Astrocyte of the cerebellum (primary cell): Measurements from ENCODE around the gene SFRP4.
A peak's percentile ranks its signal among the peaks of the same experiment; 100 is the strongest.

ENCODE experiments used
- DNase-seq: peaks from one replicate; pipeline ENCODE4 v3.0.0-alpha.2; 2011; ENCODE audit warnings: low read depth
- H3K4me3 ChIP-seq: 2 replicates; pipeline ENCODE4 v1.5.1; 2011; ENCODE audit warnings: mild to moderate bottlenecking, low read depth, low read length, moderate library complexity
- CTCF ChIP-seq: IDR thresholded peaks from 2 replicates; pipeline ENCODE4 v1.5.1; 2012; ENCODE audit warnings: low read length, low read depth, moderate library complexity, mild to moderate bottlenecking; ENCODE audit errors: missing control alignments
- in situ Hi-C: cut with HindIII; loops from 2 replicates; pipeline ENCODE4 v1.10.0; 2017; ENCODE audit warnings: low sequenced_read_pairs

Gene SFRP4

DNA sequence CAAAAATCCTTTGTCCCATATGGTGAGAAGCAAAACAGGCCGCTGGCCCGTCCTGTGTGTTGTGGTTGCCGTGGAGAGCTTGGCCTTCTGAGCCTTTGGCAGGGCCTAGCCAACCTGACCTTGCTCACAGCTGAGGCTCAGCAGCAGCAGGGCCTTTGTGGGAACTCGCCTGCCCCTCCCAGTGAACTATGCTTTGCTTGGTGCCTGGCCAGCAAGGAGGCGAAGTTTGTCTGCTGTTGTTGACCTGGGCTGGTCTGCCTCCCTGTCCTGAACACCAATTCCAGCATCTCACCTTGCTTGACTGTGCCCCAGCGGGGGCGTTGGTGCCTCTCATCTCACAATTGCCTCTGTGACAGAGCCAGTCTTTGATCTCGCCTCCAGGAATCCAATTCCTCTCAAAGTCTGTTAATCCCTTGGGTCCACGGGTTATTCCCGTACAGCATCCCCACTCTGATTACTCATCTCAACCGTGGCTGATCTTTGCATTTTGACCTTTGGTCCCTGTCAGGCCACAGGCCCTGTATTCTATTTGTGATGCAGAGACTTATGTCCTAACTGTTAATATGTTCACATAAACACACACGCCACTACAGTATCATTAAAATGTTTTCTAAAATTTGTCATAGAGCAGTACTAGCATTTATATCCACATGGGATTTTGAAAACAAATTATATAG is 26.5 kb upstream of the SFRP4 start:
- H3K4me3 ChIP-seq, result no peak overlapping the region
- peak; percentile 68 for DNase-seq
- in situ Hi-C loops, result no loop called here
- TF ChIP-seq CTCF, result no peak

DNA sequence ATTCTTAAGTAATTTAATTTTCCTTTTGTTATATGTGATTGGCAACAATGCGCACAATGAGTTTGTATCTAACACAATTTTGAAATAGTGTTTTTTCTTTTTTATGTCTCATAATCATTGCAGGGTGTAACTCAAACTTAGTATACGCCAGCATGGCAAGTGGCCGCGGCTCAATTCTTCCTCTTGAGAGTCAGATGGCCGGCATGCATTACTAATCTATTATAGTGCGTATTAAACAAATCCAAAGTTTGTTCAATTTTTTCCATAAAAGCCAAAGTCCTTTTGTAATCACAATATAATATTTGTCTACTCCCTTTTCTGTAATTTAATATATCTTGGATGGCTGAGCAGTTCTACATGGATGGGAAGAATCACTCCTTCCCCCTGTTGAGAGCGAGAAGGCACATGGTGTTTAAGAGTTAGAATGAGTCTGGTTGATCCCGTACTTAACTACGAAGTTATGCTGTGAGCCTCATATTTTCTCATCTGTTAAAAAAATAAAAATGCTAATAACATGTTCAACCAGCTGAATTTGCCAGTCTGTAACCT is 16.5 kb upstream of the SFRP4 start:
- TF ChIP-seq CTCF, result no peak
- no peak for DNase-seq

GRCh38 chr7:37932543-37932942 is 15.9 kb upstream of the SFRP4 start:
- TF ChIP-seq CTCF, result no peak
- no peak for DNase-seq
- in situ Hi-C loops, result no loop called here
- H3K4me3 ChIP-seq, result no peak overlapping the region

More for the DNA sequence above, 16.5 kb upstream of the SFRP4 start:
- in situ Hi-C loops, result no loop called here
- H3K4me3 ChIP-seq, result no peak overlapping the region

DNA sequence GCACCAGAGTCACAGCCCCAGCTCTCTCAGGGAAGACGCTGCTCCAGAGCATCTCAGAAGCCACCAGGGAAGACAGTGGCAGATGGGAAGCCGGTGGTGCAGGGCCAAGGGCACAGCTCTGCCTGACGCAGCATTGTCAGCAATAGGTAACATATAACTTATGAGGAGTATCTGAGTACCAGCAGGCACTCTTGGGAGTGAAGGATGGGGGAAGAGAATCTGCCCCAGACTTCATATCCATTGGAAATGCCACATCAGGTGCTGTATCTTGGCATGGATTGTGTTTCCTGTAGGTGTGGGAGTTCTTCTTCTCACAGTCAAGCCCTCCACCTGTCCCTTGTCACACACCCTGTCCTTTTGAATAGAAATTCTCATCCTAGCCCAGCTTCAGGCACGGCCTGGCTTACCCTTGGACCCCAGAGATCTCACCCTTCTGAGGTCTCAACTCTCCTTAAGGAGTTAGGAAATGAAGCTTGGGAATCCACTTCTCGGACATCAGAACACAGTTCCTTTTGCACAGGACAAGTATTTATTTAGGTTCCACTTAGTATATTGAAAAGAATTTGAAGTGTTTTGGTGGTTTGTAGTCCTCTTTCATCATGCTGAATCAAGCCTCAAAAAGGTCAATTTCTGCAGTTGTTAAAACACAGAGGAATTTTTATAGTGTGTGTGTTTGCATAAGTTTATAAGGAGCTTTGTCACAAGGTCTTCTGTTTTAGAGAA is 13.8 kb upstream of the SFRP4 start:
- peak; percentile 63 for DNase-seq
- no peak for TF ChIP-seq CTCF
- in situ Hi-C loops, result no loop called here
- no peak overlapping the region for H3K4me3 ChIP-seq

- in situ Hi-C loops, result no loop called here
- no peak for DNase-seq
- no peak for TF ChIP-seq CTCF
- H3K4me3 ChIP-seq, result no peak overlapping the region
These were observed 12.3 kb upstream of the SFRP4 start for GRCh38 chr7:37928878-37929277.

DNA sequence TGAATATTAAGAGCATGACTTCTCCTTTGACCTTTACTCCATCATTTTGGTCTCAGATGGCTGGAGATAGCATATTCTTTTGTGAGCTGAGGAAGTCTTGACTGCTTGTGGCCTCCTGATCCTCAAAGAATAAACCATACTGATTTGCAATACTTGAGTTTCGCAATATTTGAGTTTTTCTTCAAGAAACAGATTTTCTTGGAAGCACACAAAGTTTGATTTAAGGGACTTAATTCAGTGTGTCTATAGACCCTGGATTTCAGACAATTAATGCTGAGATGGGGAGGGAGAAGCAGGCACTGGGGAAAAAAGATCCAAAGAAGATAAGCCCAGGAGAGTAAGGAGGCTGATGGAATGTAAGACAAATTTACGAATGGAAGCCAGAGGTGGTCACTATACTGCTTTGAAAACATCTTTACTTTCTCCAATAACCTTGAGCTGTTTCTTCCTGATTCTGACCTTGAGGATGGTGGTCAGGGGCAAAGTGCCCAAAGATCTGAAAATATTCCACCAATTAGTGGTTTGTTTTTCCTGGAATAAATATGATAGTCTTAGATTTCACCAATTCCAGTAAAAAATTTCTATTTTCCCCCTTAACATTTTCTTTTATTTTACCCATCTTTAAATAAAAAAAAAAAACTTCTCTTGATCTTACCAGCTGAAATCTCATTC is 11.3 kb upstream of the SFRP4 start:
- no peak overlapping the region for H3K4me3 ChIP-seq
- peak; percentile 54 for DNase-seq
- TF ChIP-seq CTCF, result no peak
- in situ Hi-C loops, result no loop called here
